Naive thymus-derived CD4-positive, alpha-beta T cell (primary cell): ENCODE data around the gene SCAPER. TPM values are rescaled to one million over a fixed set of nuclear protein-coding genes. Genes with fewer than 3 reads are reported as not detected.

ENCODE experiments used
- ATAC-seq: fragments of 150-1000 bp; cut with Tn5 transposase; 2 replicates; pipeline ENCODE4 v1.10.0; 2021; ENCODE audit warnings: mild to moderate bottlenecking, moderate library complexity
- CTCF ChIA-PET: fragments of 350-600 bp; sonication (Branson Sonifier 250); formaldehyde crosslinking; loops from one replicate; lab custom pipeline; 2021; ENCODE audit warnings: antibody characterized with exemption; lab: Charles Lee
- POLR2A ChIA-PET: fragments of 350-600 bp; sonication (Branson Sonifier 250); formaldehyde crosslinking; loops from one replicate; lab custom pipeline; 2021; ENCODE audit warnings: antibody characterized with exemption, inconsistent platforms; lab: Charles Lee
- DNase-seq, 9 donors: peaks; one replicate each; pipeline versions ENCODE4 v3.0.0 to v3.0.0-alpha.2; 2020 to 2022; ENCODE audit warnings: mixed read lengths in 1 of 9
- H3K27ac ChIP-seq: one replicate; pipeline ENCODE4 v1.7.0; 2013; ENCODE audit warnings: mild to moderate bottlenecking, low read depth, low read length, moderate library complexity
- H3K27me3 ChIP-seq, 2 donors: one replicate each; pipeline ENCODE4 v1.7.0; 2013; ENCODE audit warnings: low read length in 2 of 2, mild to moderate bottlenecking in 2 of 2, moderate library complexity in 2 of 2; ENCODE audit not compliant: control insufficient read depth in 2 of 2, insufficient read depth in 2 of 2
- H3K36me3 ChIP-seq, 3 experiments: 1 replicate in 2 of 3; 2 replicates in 1 of 3; pipeline ENCODE4 v1.7.0; 2013; ENCODE audit warnings: low read length in 3 of 3, mild to moderate bottlenecking in 3 of 3, moderate library complexity in 1 of 3; ENCODE audit not compliant: insufficient read depth in 3 of 3, control insufficient read depth in 2 of 3
- H3K4me1 ChIP-seq, 2 donors: one replicate each; pipeline ENCODE4 v1.7.0; 2013; ENCODE audit warnings: low read length in 2 of 2, mild to moderate bottlenecking in 2 of 2, moderate library complexity in 1 of 2; ENCODE audit not compliant: control insufficient read depth in 2 of 2, insufficient read depth in 2 of 2
- H3K4me3 ChIP-seq: 2 replicates; pipeline ENCODE4 v1.7.0; 2013; ENCODE audit warnings: mild to moderate bottlenecking, low read length
- H3K9me3 ChIP-seq, 3 experiments: 1 replicate in 2 of 3; 2 replicates in 1 of 3; pipeline ENCODE4 v1.7.0; 2013; ENCODE audit warnings: low read length in 3 of 3; ENCODE audit not compliant: control insufficient read depth in 2 of 3
- H3K27ac Mint-ChIP-seq, 9 donors: one replicate each; pipeline ENCODE4 v1.8.0; 2020 to 2022; ENCODE audit warnings: mixed read lengths in 9 of 9, mild to moderate bottlenecking in 8 of 9, moderate library complexity in 5 of 9, inconsistent platforms in 2 of 9
- H3K27me3 Mint-ChIP-seq, 5 donors: one replicate each; pipeline ENCODE4 v1.8.0; 2021 to 2022; ENCODE audit warnings: mixed read lengths in 5 of 5, mild to moderate bottlenecking in 1 of 5
- H3K36me3 Mint-ChIP-seq, 5 donors: one replicate each; pipeline ENCODE4 v1.8.0; 2020 to 2022; ENCODE audit warnings: mixed read lengths in 5 of 5, mild to moderate bottlenecking in 3 of 5, inconsistent platforms in 1 of 5
- H3K4me1 Mint-ChIP-seq, 7 donors: one replicate each; pipeline ENCODE4 v1.8.0; 2020 to 2022; ENCODE audit warnings: mixed read lengths in 7 of 7, mild to moderate bottlenecking in 3 of 7, inconsistent platforms in 1 of 7
- H3K4me3 Mint-ChIP-seq, 10 donors: one replicate each; pipeline ENCODE4 v1.8.0; 2020 to 2022; ENCODE audit warnings: mild to moderate bottlenecking in 10 of 10, mixed read lengths in 10 of 10, moderate library complexity in 6 of 10, inconsistent platforms in 2 of 10
- H3K9me3 Mint-ChIP-seq, 11 donors: one replicate each; pipeline ENCODE4 v1.8.0; 2020 to 2022; ENCODE audit warnings: mixed read lengths in 11 of 11, mild to moderate bottlenecking in 4 of 11, inconsistent platforms in 1 of 11, moderate library complexity in 1 of 11
- intact Hi-C, 2 donors: fragments of 100-400 bp; cut with micrococcal nuclease; formaldehyde crosslinking; loops; one replicate each; pipeline ENCODE4 v1.15.1; 2023
- polyA plus RNA-seq, 2 donors: library from polyadenylated mRNA; unstranded; fragments of 300-500 nt; fragmentation: Illumina TruSeq; gene quantifications; one replicate each; pipeline ENCODE4 v1.2.3, GENCODE V29; 2021
- total RNA-seq, 6 experiments: library from RNA in 5 of 6; stranded (reverse) in 5 of 6; gene quantifications; 1 replicate in 5 of 6; 2 replicates in 1 of 6; pipeline ENCODE4 v1.2.3 and lab custom pipeline; 2021 to 2026

The SCAPER gene
- total and polyA plus RNA-seq, 7 experiments from 2014 or later: 22.6 to 56.9 (median 48.8) TPM

GRCh38 chr15:76327191-76328105 is 577.7 kb downstream of the SCAPER start:
- H3K4me1 ChIP-seq: no peaks in the 10 kb centered on the region
- no peak overlapping the region for H3K4me3 Mint-ChIP-seq
- no peaks in the 10 kb centered on the region for H3K36me3 Mint-ChIP-seq
- no peak overlapping the region for H3K27ac Mint-ChIP-seq
- no peak overlapping the region for H3K4me3 ChIP-seq
- peaks cover 0 to 1% (median 0%) of the 10 kb centered on the region in 11 donors for H3K9me3 Mint-ChIP-seq
- ChIA-PET POLR2A (no interaction called here), CTCF (no interaction called here)
- no peaks in the 10 kb centered on the region for H3K27me3 ChIP-seq
- no peak for ATAC-seq
- no peak overlapping the region for H3K27ac ChIP-seq
- intact Hi-C loops: no loop called here
- peaks cover 50 to 64% (median 60%) of the 10 kb centered on the region in 5 donors for H3K27me3 Mint-ChIP-seq
- H3K4me1 Mint-ChIP-seq: no peaks in the 10 kb centered on the region
- no peaks in the 10 kb centered on the region for H3K9me3 ChIP-seq
- H3K36me3 ChIP-seq: no peaks in the 10 kb centered on the region
- no peak for DNase-seq

- Mint-ChIP-seq H3K4me3 (no peak overlapping the region), H3K36me3 (no peaks in the 10 kb centered on the region), H3K27me3 (peaks cover 54 to 66% (median 60%) of the 10 kb centered on the region in 5 donors), H3K4me1 (no peaks in the 10 kb centered on the region), H3K27ac (no peak overlapping the region), H3K9me3 (peaks cover 0 to 1% (median 0%) of the 10 kb centered on the region in 11 donors)
- H3K27me3 ChIP-seq: no peaks in the 10 kb centered on the region
- ChIA-PET CTCF (no interaction called here), POLR2A (no interaction called here)
- no peak overlapping the region for H3K4me3 ChIP-seq
- no peaks in the 10 kb centered on the region for H3K9me3 ChIP-seq
- intact Hi-C loops: no loop called here
- DNase-seq (no peak), ATAC-seq (no peak)
- no peaks in the 10 kb centered on the region for H3K4me1 ChIP-seq
- H3K27ac ChIP-seq: no peak overlapping the region
- no peaks in the 10 kb centered on the region for H3K36me3 ChIP-seq
These were observed 579.4 kb downstream of the SCAPER start for GRCh38 chr15:76325704-76326103.

GRCh38 chr15:76324066-76324465 is 581.1 kb downstream of the SCAPER start:
- no peaks in the 10 kb centered on the region for H3K9me3 ChIP-seq
- ChIA-PET POLR2A (no interaction called here), CTCF (no interaction called here)
- Mint-ChIP-seq H3K27ac (no peak overlapping the region), H3K4me3 (no peak overlapping the region), H3K4me1 (no peaks in the 10 kb centered on the region), H3K36me3 (no peaks in the 10 kb centered on the region), H3K27me3 (peaks cover 46 to 57% (median 52%) of the 10 kb centered on the region in 5 donors), H3K9me3 (no peaks in the 10 kb centered on the region)
- no peak overlapping the region for H3K27ac ChIP-seq
- H3K4me1 ChIP-seq: no peaks in the 10 kb centered on the region
- H3K36me3 ChIP-seq: no peaks in the 10 kb centered on the region
- DNase-seq: no peak
- no peak for ATAC-seq
- no peaks in the 10 kb centered on the region for H3K27me3 ChIP-seq
- intact Hi-C loops: no loop called here
- no peak overlapping the region for H3K4me3 ChIP-seq

GRCh38 chr15:76321602-76322001 is 583.5 kb downstream of the SCAPER start:
- ChIA-PET POLR2A (no interaction called here), CTCF (no interaction called here)
- peaks cover 37 to 46% (median 40%) of the 10 kb centered on the region in 5 donors for H3K27me3 Mint-ChIP-seq
- H3K27ac Mint-ChIP-seq: no peak overlapping the region
- H3K4me1 Mint-ChIP-seq: no peaks in the 10 kb centered on the region
- H3K9me3 ChIP-seq: no peaks in the 10 kb centered on the region
- no peak overlapping the region for H3K27ac ChIP-seq
- no peak overlapping the region for H3K4me3 ChIP-seq
- H3K27me3 ChIP-seq: no peaks in the 10 kb centered on the region
- H3K36me3 Mint-ChIP-seq: no peaks in the 10 kb centered on the region
- intact Hi-C loops: no loop called here
- H3K4me1 ChIP-seq: no peaks in the 10 kb centered on the region
- ATAC-seq (no peak), DNase-seq (no peak)
- H3K9me3 Mint-ChIP-seq: no peaks in the 10 kb centered on the region
- H3K36me3 ChIP-seq: no peaks in the 10 kb centered on the region
- no peak overlapping the region for H3K4me3 Mint-ChIP-seq

GRCh38 chr15:76321171-76321570 is 584.0 kb downstream of the SCAPER start:
- Mint-ChIP-seq H3K4me3 (no peak overlapping the region), H3K4me1 (no peaks in the 10 kb centered on the region), H3K36me3 (no peaks in the 10 kb centered on the region), H3K27me3 (peaks cover 35 to 43% (median 38%) of the 10 kb centered on the region in 5 donors), H3K27ac (no peak overlapping the region), H3K9me3 (no peaks in the 10 kb centered on the region)
- H3K36me3 ChIP-seq: no peaks in the 10 kb centered on the region
- ATAC-seq: no peak
- POLR2A ChIA-PET: no interaction called here
- H3K4me1 ChIP-seq: no peaks in the 10 kb centered on the region
- H3K27ac ChIP-seq: no peak overlapping the region
- no peak for DNase-seq
- intact Hi-C loops: no loop called here
- H3K27me3 ChIP-seq: no peaks in the 10 kb centered on the region
- H3K9me3 ChIP-seq: no peaks in the 10 kb centered on the region
- CTCF ChIA-PET: no interaction called here
- H3K4me3 ChIP-seq: no peak overlapping the region

- ChIA-PET CTCF (no interaction called here), POLR2A (no interaction called here)
- Histone ChIP-seq H3K36me3 (no peaks in the 10 kb centered on the region), H3K4me1 (no peaks in the 10 kb centered on the region), H3K9me3 (no peaks in the 10 kb centered on the region), H3K27me3 (no peaks in the 10 kb centered on the region), H3K4me3 (no peak overlapping the region), H3K27ac (no peak overlapping the region)
- Mint-ChIP-seq H3K36me3 (no peaks in the 10 kb centered on the region), H3K4me1 (no peaks in the 10 kb centered on the region), H3K9me3 (no peaks in the 10 kb centered on the region), H3K27ac (no peak overlapping the region), H3K4me3 (no peak overlapping the region), H3K27me3 (peaks cover 23 to 40% (median 31%) of the 10 kb centered on the region in 5 donors)
- DNase-seq: no peak
- no peak for ATAC-seq
- intact Hi-C loops: no loop called here
These were observed 585.1 kb downstream of the SCAPER start for GRCh38 chr15:76320012-76320411.

GRCh38 chr15:76313731-76314130 is 591.4 kb downstream of the SCAPER start:
- Mint-ChIP-seq H3K27ac (no peak overlapping the region), H3K4me3 (peak overlapping the region in 2 of 10 donors; percentile 10 to 88), H3K36me3 (peaks cover 0 to 4% (median 0%) of the 10 kb centered on the region in 5 donors), H3K27me3 (peaks cover 0 to 5% (median 4%) of the 10 kb centered on the region in 5 donors), H3K4me1 (peaks cover 14 to 37% (median 21%) of the 10 kb centered on the region in 7 donors), H3K9me3 (no peaks in the 10 kb centered on the region)
- no peak overlapping the region for H3K27ac ChIP-seq
- ATAC-seq (no peak), DNase-seq (no peak)
- peaks cover 7 to 12% of the 10 kb centered on the region in 2 donors for H3K4me1 ChIP-seq
- H3K9me3 ChIP-seq: no peaks in the 10 kb centered on the region
- H3K27me3 ChIP-seq: no peaks in the 10 kb centered on the region
- intact Hi-C loops: no loop called here
- peaks cover 0 to 5% (median 0%) of the 10 kb centered on the region in 3 experiments for H3K36me3 ChIP-seq
- ChIA-PET CTCF (no interaction called here), POLR2A (no interaction called here)
- H3K4me3 ChIP-seq: no peak overlapping the region
